Measurements from ENCODE around the gene PHLDA1. TPM values are rescaled to one million over a fixed set of nuclear protein-coding genes. Genes with fewer than 3 reads are reported as not detected.

The PHLDA1 gene
- total and polyA plus RNA-seq, 2 of the 13 experiments (the other 11 are each of a cell fraction or from before 2014, with no cell fraction given), result 33.8 to 41.0 TPM

- TF ChIP-seq, protein P1, sequence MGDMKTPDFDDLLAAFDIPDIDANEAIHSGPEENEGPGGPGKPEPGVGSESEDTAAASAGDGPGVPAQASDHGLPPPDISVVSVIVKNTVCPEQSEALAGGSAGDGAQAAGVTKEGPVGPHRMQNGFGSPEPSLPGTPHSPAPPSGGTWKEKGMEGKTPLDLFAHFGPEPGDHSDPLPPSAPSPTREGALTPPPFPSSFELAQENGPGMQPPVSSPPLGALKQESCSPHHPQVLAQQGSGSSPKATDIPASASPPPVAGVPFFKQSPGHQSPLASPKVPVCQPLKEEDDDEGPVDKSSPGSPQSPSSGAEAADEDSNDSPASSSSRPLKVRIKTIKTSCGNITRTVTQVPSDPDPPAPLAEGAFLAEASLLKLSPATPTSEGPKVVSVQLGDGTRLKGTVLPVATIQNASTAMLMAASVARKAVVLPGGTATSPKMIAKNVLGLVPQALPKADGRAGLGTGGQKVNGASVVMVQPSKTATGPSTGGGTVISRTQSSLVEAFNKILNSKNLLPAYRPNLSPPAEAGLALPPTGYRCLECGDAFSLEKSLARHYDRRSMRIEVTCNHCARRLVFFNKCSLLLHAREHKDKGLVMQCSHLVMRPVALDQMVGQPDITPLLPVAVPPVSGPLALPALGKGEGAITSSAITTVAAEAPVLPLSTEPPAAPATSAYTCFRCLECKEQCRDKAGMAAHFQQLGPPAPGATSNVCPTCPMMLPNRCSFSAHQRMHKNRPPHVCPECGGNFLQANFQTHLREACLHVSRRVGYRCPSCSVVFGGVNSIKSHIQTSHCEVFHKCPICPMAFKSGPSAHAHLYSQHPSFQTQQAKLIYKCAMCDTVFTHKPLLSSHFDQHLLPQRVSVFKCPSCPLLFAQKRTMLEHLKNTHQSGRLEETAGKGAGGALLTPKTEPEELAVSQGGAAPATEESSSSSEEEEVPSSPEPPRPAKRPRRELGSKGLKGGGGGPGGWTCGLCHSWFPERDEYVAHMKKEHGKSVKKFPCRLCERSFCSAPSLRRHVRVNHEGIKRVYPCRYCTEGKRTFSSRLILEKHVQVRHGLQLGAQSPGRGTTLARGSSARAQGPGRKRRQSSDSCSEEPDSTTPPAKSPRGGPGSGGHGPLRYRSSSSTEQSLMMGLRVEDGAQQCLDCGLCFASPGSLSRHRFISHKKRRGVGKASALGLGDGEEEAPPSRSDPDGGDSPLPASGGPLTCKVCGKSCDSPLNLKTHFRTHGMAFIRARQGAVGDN (CRISPR knock-in tag; IDR thresholded peaks at IDR 0.05), result no peak
- TF ChIP-seq BHLHE40 (IDR thresholded peaks at IDR 0.05; ENCODE audit: low read length) (0 out of 2 replicates have a peak, but pooled peaks have one; percentile 36), ZNF354B (CRISPR knock-in tag; IDR thresholded peaks at IDR 0.05) (no peak), ZNF280D (CRISPR knock-in tag; IDR thresholded peaks at IDR 0.05) (no peak), HCFC1 (IDR thresholded peaks at IDR 0.05; ENCODE audit: low read depth, low read length) (no peak), ZNF160 (CRISPR knock-in tag; IDR thresholded peaks at IDR 0.05) (no peak), ZNF30 (CRISPR knock-in tag; IDR thresholded peaks at IDR 0.05) (no peak), TCF7 (IDR thresholded peaks at IDR 0.05; ENCODE audit: low read depth) (peak; percentile 81), EP300 (IDR thresholded peaks at IDR 0.05; ENCODE audit: low read depth in 2 of 2, low read length in 2 of 2) (peak; percentile 96 to 98), EP300 (CRISPR knock-in tag; IDR thresholded peaks at IDR 0.05; ENCODE audit: borderline replicate concordance) (peak; percentile 96), FUBP1 (CRISPR knock-in tag; IDR thresholded peaks at IDR 0.05; ENCODE audit: borderline replicate concordance) (no peak), RBM22 (optimal IDR thresholded peaks at IDR 0.05; ENCODE audit: low read length) (no peak), ZNF569 (CRISPR knock-in tag; IDR thresholded peaks at IDR 0.05; ENCODE audit: borderline replicate concordance) (no peak), ZNF121 (CRISPR knock-in tag; IDR thresholded peaks at IDR 0.05) (no peak)
- TF ChIP-seq, protein P2, sequence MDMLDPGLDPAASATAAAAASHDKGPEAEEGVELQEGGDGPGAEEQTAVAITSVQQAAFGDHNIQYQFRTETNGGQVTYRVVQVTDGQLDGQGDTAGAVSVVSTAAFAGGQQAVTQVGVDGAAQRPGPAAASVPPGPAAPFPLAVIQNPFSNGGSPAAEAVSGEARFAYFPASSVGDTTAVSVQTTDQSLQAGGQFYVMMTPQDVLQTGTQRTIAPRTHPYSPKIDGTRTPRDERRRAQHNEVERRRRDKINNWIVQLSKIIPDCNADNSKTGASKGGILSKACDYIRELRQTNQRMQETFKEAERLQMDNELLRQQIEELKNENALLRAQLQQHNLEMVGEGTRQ (IDR thresholded peaks at IDR 0.05; ENCODE audit: low read depth, low read length), result no peak
- TF ChIP-seq, protein P2 (CRISPR knock-in tag; IDR thresholded peaks at IDR 0.05; ENCODE audit: borderline replicate concordance), result no peak
Observed at GRCh38 chr12:75977952-75978671, 53.5 kb downstream of the PHLDA1 start (continued).
